Gastrocnemius medialis (tissue), 4 donors: ENCODE results near the gene ERC2.

ENCODE experiments used
- CTCF ChIP-seq, 5 experiments: fragments of 450-650 bp in 3 of 5; fragments of 200-600 bp in 2 of 5; sonication (generic) in 2 of 5; IDR thresholded peaks in 4 of 5; conservative IDR thresholded peaks in 1 of 5; 1 replicate in 4 of 5; 2 replicates in 1 of 5; pipeline ENCODE4 v1.5.1; 2016 to 2019; ENCODE audit warnings: antibody characterized with exemption in 5 of 5, mild to moderate bottlenecking in 3 of 5, moderate library complexity in 3 of 5
- POLR2A ChIP-seq, 2 donors: fragments of 450-650 bp; IDR thresholded peaks; one replicate each; pipeline ENCODE4 v1.6.1; 2017; ENCODE audit warnings: antibody characterized with exemption in 2 of 2, mild to moderate bottlenecking in 2 of 2, moderate library complexity in 2 of 2

GRCh38 chr3:56320883-56321282 lies 147.4 kb downstream of the ERC2 start:
- TF ChIP-seq POLR2A (IDR thresholded peaks at IDR 0.05) (no peak), CTCF (IDR thresholded peaks at IDR 0.05 in 4 of 5, conservative IDR thresholded peaks at IDR 0.05 in 1 of 5) (no peak)
